Colon (tissue), 2 donors: Measurements from ENCODE around the gene FRY.
"Not testable (repeated sequence)": the region's sequence is repeated elsewhere in the genome, so short reads cannot be mapped to it uniquely, and the experiment has no call there.

Experiments used
- FAIRE-seq: peaks from 2 replicates; lab custom pipeline; 2012; peaks lifted over from hg19 to GRCh38; lab: Jason Lieb, UNC
- donor health status: control.
- donor health status: control.

Gene FRY

DNA sequence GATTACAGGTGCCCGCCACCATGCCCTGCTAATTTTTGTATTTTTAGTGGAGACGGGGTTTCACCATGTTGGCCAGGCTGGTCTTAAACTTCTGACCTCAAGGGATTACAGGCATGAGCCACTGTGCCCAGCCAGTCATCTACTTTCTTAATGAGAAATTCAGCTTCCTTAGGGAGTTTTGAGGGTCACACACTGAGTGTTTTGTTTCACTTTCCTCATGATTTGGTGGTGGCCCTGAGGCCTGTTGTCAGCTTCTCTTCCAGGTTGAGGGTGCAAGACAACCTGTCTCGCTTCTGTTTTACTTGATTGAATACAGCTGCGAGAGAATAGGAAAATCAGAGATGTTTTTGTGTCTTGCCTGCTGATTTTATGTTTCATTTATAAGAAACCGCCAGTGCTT lies 9.9 kb downstream of the FRY start:
- no peak for FAIRE-seq

GRCh38 chr13:32042551-32042950 lies 11.0 kb downstream of the FRY start:
- FAIRE-seq: no peak

- FAIRE-seq: no peak
These were observed 12.9 kb downstream of the FRY start for GRCh38 chr13:32044446-32044845.

DNA sequence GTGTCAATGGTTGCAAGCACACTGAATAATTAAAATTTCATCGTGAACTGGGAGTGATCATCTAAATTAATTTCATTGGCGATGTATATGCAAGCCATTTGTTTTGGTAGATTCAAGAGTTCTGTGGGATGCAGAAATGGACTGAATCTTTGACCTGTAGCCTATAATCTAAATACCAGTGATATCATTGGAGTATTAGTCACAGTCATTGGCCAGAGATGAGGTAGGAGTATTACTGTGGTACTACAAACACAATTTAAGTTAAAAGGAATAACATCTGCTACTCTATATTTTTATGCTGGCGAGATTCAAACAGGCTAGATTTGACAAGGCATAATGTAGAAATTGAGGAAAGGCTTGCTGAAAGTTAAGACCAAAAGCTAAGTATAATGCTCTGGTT lies 14.0 kb downstream of the FRY start:
- no peak for FAIRE-seq

DNA sequence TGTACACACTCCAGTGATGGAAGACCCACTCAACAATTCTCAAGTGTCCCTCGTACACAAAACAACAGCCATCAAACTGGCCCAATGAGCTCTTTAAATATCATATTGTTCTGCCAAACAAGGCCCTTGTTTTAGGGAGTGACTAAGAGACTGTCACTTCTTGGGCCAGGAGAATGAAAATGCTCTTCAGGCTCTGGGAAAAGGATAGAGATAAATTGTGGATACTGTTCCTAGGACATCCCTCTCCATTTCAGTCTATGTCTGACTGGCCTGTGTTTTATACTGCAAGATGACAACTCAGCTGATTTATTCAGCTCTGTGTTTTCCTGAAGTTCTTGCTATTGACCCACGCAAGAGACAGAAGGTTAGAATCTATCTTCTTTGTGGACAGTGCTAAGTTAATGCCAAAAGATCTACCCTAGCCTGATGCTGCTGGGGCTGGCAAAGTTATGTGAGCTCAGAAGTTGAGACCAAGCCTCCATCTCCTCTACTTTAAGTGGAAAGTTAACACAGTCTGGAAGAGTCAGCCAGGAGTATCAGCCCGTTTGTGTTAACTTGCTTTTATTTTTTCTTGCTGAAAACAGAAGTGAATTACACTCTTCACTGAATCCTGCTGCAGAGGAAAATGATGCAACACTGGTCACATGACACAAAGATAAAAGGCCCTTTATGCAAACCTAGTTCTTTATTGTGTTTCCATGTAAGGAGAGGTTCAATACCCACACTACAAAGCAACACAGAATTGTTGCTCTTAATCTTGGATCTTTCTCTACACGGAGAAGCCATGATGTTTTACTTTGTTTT lies 14.6 kb downstream of the FRY start:
- no peak for FAIRE-seq

- FAIRE-seq: no peak
These were observed 15.5 kb downstream of the FRY start for GRCh38 chr13:32047088-32047487.

- no peak for FAIRE-seq
These were observed 16.2 kb downstream of the FRY start for GRCh38 chr13:32047793-32048192.

GRCh38 chr13:32048816-32049215 lies 17.2 kb downstream of the FRY start:
- FAIRE-seq: no peak

DNA sequence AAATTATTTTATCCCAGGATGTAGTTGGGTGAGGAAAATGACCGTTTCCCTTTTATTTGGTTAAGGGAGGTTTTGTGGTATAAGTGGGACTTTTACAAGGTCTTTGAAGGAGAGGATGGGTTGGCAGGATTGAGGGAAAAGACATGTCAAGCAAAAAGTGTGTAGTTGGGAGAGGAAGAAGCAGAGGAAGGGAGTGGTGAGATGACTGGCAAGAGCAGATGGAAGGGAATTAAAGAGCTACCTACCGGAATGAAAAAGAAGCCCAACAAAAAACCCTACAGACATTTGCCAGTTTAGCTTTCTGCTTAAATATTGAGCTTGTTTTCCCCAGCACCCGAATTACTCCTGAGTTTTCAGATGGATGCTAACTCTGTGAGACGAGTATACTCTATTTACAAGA lies 19.6 kb downstream of the FRY start:
- FAIRE-seq: no peak

GRCh38 chr13:32056316-32056715 lies 24.7 kb downstream of the FRY start:
- FAIRE-seq: no peak

GRCh38 chr13:32057325-32057724 lies 25.8 kb downstream of the FRY start:
- FAIRE-seq: not testable (repeated sequence)

GRCh38 chr13:32059511-32059984 lies 28.0 kb downstream of the FRY start:
- no peak for FAIRE-seq

DNA sequence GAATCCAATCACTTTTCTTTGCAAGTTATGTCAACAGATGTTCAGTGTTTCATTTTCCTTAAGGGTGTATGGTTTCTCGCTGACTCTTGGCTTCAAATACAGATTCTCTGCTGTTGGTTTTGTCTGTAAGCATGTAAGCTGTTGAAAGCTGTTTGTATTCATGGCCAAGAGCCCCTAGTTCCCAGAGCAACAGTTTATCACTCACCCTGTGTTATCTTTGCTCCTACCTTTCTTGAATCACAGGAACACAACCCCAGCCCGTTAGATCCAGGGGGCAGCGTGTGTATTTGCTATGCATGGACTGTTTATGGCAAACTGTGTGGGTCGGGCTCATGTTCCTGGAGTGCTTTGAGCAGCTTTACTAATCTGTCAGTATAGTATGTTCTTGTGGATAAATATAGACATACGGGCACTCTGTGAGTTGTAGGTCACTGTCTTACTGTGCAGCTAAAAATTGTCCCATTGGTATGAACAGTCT lies 28.9 kb downstream of the FRY start:
- FAIRE-seq: no peak

GRCh38 chr13:32063619-32064233 lies 32.2 kb downstream of the FRY start:
- FAIRE-seq: no peak

- FAIRE-seq: no peak
These were observed 35.8 kb downstream of the FRY start for GRCh38 chr13:32067149-32067961.

GRCh38 chr13:32068255-32068654 lies 36.7 kb downstream of the FRY start:
- no peak for FAIRE-seq

DNA sequence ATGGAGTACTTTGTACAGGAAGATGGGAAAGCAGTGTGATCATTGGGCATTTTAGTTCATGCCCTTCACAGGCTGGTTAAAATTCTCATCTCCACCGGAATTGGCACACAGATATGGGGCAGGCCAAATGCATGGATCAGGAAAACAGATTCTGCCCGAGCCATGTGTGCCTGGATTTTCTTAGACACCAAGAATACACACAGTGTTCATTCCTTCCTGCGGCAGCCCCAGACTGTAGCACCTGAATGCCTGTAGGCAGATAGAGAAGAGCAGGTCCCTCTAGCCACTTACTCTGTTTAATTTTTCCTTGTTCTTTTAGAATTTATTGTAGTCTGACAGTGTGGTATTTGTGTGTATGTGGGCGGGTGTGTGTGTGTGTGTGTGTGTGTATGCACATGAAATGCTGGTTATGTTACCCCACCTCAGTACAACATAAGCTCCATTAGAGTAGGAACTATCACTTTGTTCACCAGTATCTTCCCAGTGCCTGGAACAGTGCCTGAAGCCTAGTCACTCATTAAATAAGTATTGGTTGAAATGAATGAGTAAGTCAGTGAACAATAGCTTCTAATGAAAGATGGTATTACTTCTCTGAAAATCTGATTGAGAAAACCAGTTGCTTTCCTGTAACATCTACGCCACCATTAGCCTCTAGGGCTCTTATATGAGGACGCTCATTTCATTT lies 41.7 kb downstream of the FRY start:
- no peak for FAIRE-seq

GRCh38 chr13:32075170-32075851 lies 43.7 kb downstream of the FRY start:
- FAIRE-seq: no peak

- no peak for FAIRE-seq
These were observed 48.0 kb downstream of the FRY start for GRCh38 chr13:32079587-32079986.

- FAIRE-seq: no peak
These were observed 48.8 kb downstream of the FRY start for GRCh38 chr13:32080328-32080744.

DNA sequence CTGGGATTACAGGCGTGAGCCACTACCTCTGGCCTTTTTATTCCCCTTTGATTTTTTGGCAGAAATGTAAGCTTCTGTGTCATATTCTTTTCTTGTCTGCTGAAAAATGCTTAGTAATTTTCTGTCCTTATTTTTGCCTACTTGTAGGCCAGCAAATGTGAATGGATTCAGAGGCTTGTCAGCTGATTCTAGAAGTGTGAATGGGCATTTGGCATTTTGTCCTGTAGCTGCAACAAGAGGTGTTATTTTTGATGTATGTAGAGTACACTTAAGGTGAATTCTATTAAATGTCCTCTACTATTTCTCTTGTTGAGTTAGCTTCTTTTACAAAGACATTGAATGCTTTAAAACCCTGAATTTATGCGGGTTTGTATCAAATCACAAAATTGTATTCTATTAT lies 50.0 kb downstream of the FRY start:
- FAIRE-seq: no peak

DNA sequence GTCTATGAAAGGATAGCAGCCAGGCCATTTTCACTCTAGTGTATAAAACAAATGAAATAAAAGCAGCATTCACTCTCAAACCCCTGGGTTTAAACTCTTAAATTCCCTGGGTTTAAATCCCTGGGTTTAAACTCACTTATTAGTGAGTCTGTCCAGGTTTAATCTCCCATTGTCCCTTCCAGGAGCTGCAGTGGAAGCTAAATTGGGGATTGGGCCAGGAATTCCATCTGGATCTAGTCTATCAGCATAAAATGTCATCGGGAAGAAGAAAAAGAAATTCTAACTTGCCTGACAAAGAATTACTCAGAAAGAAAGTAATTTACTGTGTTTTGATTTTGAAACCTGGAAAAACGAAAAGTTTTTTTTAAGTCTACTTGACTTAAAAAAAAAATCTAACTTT lies 54.8 kb downstream of the FRY start:
- no peak for FAIRE-seq
